Daoy (cell line): ENCODE results near the gene JAM3. TPM values are rescaled to one million over a fixed set of nuclear protein-coding genes. Genes with fewer than 3 reads are reported as not detected.
"Not testable (repeated sequence)": the region's sequence is repeated elsewhere in the genome, so short reads cannot be mapped to it uniquely, and the experiment has no call there.

Experiments
- DNase-seq: peaks from one replicate; pipeline ENCODE4 v3.0.0-alpha.2; 2015; ENCODE audit warnings: low read depth
- total RNA-seq: library from RNA; depleted of rRNA; stranded (reverse); fragments of >200 nt; shearing (Covaris generic); gene quantifications from 2 replicates; pipeline ENCODE4 v1.2.3, GENCODE V29; 2014

Gene JAM3
- total RNA-seq, 1 experiment from 2014 or later, result 53.9 TPM

GRCh38 chr11:134101282-134101681 is 32.4 kb downstream of the JAM3 start:
- no peak for DNase-seq

GRCh38 chr11:134110252-134110815 is 41.5 kb downstream of the JAM3 start:
- no peak for DNase-seq

- DNase-seq, result not testable (repeated sequence)
Observed at GRCh38 chr11:134113787-134114186, 44.9 kb downstream of the JAM3 start.

GRCh38 chr11:134116210-134116609 is 47.3 kb downstream of the JAM3 start:
- no peak for DNase-seq

DNA sequence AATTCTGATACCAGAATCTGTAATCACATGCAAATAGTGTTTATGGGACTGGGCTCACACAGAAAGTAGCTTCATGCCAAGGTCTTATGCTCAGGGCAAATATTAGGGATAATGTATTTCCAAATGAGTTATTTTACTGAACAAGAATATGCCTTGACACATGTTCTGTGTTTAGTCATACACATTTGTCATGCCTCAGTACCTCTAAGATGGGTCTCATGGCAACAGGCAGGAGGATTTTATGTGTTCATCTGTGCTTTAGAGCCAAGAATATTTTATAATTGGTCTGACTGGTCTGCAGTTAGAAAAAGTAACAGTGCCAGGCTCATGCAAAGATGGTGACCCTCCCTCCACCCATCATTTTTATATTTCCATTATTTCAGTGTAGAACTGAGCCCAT is 49.1 kb downstream of the JAM3 start:
- DNase-seq, result no peak

- peak; percentile 63 for DNase-seq
Observed at GRCh38 chr11:134119094-134119493, 50.2 kb downstream of the JAM3 start.

DNA sequence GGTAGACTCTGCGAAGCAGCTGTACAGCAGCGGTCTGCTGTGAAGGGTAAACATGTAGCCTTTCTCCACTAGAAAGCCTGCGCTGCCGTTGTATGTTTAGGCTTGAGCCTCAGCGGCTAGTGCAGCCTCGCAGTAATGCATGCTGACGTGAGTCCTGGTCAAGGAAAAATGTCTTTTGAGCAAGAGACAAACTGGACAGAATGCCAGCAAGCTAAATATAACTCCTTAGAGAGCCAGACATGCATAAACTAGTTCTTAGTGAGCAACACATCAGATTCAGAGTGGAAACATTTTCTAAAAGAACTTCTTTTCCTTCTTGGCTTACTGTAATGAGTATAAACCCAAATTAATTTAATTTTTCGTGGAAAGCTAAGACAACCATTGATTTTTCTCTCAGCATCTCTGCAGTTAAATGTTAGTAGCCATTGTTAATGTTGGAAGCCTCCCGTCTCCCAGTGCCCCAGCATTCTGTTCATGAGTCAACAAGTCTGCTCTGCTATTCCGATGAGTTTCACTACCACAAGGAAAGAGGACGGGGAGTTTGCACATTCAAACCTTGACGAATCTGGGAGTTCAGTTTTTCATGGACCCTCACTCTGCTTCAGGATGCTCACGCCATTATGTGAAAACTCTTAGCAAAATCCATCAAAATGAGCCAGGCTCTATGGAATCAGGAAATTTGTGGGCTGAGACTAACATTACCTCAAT is 51.4 kb downstream of the JAM3 start:
- peak; percentile 57 for DNase-seq

GRCh38 chr11:134120921-134121526 is 52.2 kb downstream of the JAM3 start:
- peak; percentile 48 for DNase-seq

- DNase-seq, result peak; percentile 48
Observed at GRCh38 chr11:134124660-134125451, 56.0 kb downstream of the JAM3 start.

GRCh38 chr11:134125507-134125906 is 56.6 kb downstream of the JAM3 start:
- peak; percentile 21 for DNase-seq

DNA sequence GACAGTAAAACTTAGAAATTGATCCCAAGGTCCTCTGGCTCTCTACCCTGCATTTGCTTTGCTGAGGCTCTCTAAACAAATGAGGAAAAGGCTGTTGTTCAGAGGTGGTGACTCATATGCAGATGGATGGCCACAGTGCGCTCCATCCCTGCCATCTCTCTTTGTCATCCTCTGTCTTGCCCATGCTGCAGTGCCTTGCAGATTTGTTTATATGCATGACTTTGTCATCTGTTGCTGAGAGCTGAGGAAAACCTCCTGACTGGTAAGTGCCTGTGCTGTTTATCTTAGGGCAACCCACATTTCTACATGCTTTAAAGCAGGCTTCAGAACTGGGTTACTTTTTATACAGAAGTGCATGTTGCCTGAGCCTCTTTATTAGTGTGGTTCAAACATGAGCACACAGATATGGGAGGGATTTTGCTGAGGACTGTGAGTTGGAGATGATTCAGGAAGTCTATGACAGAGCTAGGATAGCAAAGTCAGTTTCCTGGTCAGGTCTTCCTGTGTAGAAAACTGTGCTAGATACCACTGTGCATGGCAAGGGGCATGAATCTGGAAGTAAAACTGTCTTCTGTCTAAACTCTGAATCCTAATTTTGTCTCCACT is 57.4 kb downstream of the JAM3 start:
- DNase-seq, result peak; percentile 76

GRCh38 chr11:134131628-134132244 is 62.9 kb downstream of the JAM3 start:
- no peak for DNase-seq

DNA sequence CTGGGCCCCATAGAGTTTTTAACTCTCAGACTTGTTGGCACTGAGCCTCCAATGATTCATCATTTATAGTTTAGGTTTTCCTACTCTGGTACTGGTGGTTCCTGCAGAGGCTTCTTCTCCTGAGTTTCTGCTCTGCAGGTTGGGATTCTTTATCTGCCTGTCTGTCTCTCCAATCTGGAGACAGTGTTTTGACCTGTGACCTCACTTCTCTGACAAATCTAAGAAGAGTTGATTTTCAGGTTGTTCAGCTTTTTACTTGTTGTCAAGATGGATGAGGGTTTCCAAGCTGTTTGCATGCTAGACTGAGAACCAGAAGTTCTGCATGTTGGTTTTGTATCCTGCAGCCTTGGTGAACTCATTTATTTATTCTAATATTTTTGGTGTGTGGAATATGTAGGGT is 63.9 kb downstream of the JAM3 start:
- no peak for DNase-seq

GRCh38 chr11:134134167-134134566 is 65.3 kb downstream of the JAM3 start:
- no peak for DNase-seq

GRCh38 chr11:134138376-134138775 is 69.5 kb downstream of the JAM3 start:
- no peak for DNase-seq

GRCh38 chr11:134139303-134139872 is 70.5 kb downstream of the JAM3 start:
- no peak for DNase-seq

DNA sequence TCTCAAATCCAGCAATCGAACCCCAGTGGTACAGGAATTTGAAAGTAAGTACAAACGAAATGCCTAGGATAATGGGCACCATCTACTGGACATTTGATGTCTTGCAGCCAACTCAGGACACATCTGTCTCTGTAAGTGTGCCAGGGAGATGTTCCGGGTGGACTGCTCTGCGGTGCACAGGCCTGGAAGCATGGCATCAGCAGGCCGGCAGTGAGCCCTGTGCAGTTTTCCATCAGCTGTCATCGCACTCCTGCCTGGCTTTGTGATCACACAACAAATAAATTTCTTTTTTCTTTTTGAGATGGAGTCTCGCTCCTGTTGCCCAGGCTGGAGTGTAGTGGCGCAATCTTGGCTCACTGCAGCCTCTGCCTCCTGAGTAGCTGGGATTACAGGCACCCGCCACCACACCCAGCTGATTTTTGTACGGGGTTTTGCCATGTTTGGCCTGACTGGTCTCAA is 71.0 kb downstream of the JAM3 start:
- peak; percentile 71 for DNase-seq

DNA sequence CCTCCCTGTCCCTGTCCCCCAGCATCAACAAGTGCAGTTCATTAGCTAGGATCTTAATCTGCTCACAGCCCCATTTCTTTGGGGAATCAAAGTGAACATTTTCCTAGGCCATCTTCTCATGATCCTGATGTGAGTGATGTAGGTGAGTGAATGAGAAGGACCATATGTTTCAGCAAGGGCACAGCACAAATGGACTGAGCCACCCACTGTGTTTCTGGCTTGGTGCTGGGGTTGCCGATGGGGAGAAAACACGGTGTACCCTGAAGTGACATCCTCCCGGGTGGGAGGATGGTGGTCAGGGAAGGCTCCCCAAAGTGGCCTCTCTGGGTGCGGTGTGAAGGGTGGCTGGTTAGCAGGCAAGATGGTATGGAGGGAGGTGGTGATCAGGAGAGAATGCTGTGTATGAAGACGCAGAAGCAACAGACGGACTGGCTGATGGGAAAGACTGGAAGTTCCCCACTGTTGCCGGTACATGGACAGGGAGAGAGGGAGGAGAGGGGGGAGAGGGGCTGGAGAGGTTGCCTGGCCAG is 72.2 kb downstream of the JAM3 start:
- DNase-seq, result no peak

DNA sequence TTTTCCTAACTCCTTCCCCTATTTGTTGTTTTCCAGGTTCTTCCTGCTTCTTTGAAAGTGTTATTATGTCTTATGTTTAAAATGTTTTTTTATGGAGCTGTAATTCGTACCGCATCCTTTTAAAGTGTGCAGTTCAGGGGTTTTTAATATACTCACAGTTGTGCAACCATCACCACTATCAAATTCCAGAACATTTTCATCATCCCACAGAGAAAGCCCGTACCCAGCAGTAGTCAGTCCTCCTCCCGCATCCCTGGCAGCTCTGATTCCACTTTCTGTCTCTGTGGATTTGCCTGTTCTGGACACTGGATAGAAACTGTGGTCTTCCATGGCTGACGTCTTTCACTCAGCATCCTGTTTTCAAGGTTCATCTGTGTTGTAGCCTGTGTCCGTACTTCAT is 73.7 kb downstream of the JAM3 start:
- no peak for DNase-seq

- no peak for DNase-seq
Observed at GRCh38 chr11:134143801-134144200, 74.9 kb downstream of the JAM3 start.

GRCh38 chr11:134144744-134145143 is 75.9 kb downstream of the JAM3 start:
- no peak for DNase-seq
